PC-9 (cell line): ENCODE measurements around the gene SLC22A23. TPM values are rescaled to one million over a fixed set of nuclear protein-coding genes. Genes with fewer than 3 reads are reported as not detected.

Experiments used
- BruUV-seq: library from RNA; stranded (reverse); fragments of 400-500 nt; replicated peaks from 2 replicates; lab custom pipeline; 2021; lab: Mats Ljungman, UMichigan
- CTCF ChIA-PET: fragments of 300-600 bp; sonication (Branson Sonifier 250); formaldehyde crosslinking; loops from one replicate; lab custom pipeline; 2022; ENCODE audit warnings: antibody characterized with exemption; lab: Charles Lee
- POLR2A ChIA-PET: fragments of 300-600 bp; sonication (Branson Sonifier 250); formaldehyde crosslinking; loops from one replicate; lab custom pipeline; 2022; ENCODE audit warnings: antibody characterized with exemption; ENCODE audit not compliant: unreplicated experiment; lab: Charles Lee
- DNase-seq, 2 experiments: peaks; one replicate each; pipeline versions ENCODE4 v3.0.0 to v3.0.0-alpha.2; 2015 to 2022; ENCODE audit warnings: mixed read lengths in 1 of 2
- H2AFZ ChIP-seq: fragments of 200-600 bp; sonication (generic); 2 replicates; pipeline ENCODE4 v1.8.1; 2017; ENCODE audit warnings: antibody characterized with exemption
- H3F3A ChIP-seq: fragments of 200-600 bp; sonication (generic); 2 replicates; pipeline ENCODE4 v1.8.1; 2017; ENCODE audit warnings: antibody characterized with exemption, mild to moderate bottlenecking, low read depth; ENCODE audit not compliant: insufficient read depth
- H3K27ac ChIP-seq: fragments of 200-600 bp; sonication (generic); 2 replicates; pipeline ENCODE4 v1.6.1; 2016; ENCODE audit warnings: mixed run types
- H3K27me3 ChIP-seq: fragments of 200-600 bp; sonication (generic); 2 replicates; pipeline ENCODE4 v1.6.1; 2016; ENCODE audit warnings: low read depth, mixed run types; ENCODE audit not compliant: insufficient read depth
- H3K36me3 ChIP-seq: fragments of 200-600 bp; sonication (generic); 2 replicates; pipeline ENCODE4 v1.6.1; 2016; ENCODE audit warnings: low read depth, mixed run types
- H3K4me1 ChIP-seq: fragments of 200-600 bp; sonication (generic); replicated peaks from 2 replicates; pipeline ENCODE4 v1.6.1; 2016; ENCODE audit warnings: mixed run types; ENCODE audit not compliant: insufficient read depth
- H3K4me2 ChIP-seq: fragments of 200-600 bp; sonication (generic); 2 replicates; pipeline ENCODE4 v1.6.1; 2017; ENCODE audit warnings: mixed run types
- H3K4me3 ChIP-seq: fragments of 200-600 bp; sonication (generic); 2 replicates; pipeline ENCODE4 v1.6.1; 2016; ENCODE audit warnings: mixed run types
- H3K79me2 ChIP-seq: fragments of 200-600 bp; sonication (generic); 2 replicates; pipeline ENCODE4 v1.6.1; 2017; ENCODE audit warnings: low read depth, mixed run types
- H3K9me2 ChIP-seq: fragments of 200-600 bp; sonication (generic); 2 replicates; pipeline ENCODE4 v1.8.1; 2017; ENCODE audit warnings: mild to moderate bottlenecking; ENCODE audit not compliant: insufficient read depth
- H3K9me3 ChIP-seq: fragments of 200-600 bp; sonication (generic); 2 replicates; pipeline ENCODE4 v1.8.1; 2016; ENCODE audit warnings: low read depth; ENCODE audit not compliant: insufficient read depth
- H4K20me1 ChIP-seq: fragments of 200-600 bp; sonication (generic); 2 replicates; pipeline ENCODE4 v1.8.1; 2017; ENCODE audit not compliant: insufficient read depth
- CTCF ChIP-seq: fragments of 200-600 bp; sonication (generic); conservative IDR thresholded peaks from 2 replicates; pipeline ENCODE4 v1.6.1; 2017; ENCODE audit warnings: mixed run types, antibody characterized with exemption, mild to moderate bottlenecking, moderate library complexity
- EZH2 ChIP-seq: fragments of 200-600 bp; sonication (generic); IDR thresholded peaks from 2 replicates; pipeline ENCODE4 v1.8.0; 2017; ENCODE audit warnings: antibody characterized with exemption, low read depth
- intact Hi-C: fragments of 100-400 bp; cut with micrococcal nuclease; formaldehyde crosslinking; loops from one replicate; pipeline ENCODE4 v1.10.0; 2022; ENCODE audit not compliant: unreplicated experiment
- total RNA-seq: library from RNA; stranded (reverse); gene quantifications from 2 replicates; pipeline ENCODE4 v1.2.3, GENCODE V29; 2021

The SLC22A23 gene
- total RNA-seq, 1 experiment from 2014 or later: 13.5 TPM

DNA sequence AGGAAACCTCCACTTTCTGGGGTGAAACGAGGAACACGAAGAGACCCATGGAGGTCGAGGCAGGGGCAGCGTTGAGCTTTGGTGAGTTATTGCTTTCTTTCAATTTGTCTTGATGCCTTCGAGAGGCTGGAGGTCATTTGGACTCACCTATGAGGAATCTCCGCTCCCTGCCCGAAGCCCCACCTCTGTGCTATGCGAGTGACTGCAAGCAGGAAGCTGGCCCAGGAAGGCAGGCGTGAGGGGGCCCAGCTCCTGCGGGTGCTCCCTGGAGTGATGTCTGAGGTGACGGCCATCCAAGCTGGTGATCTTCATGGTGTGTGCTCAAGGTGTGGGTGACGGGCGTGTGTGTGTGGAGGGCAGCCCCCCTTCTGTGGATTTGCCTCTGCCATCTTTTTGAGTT, 185.1 kb downstream of the SLC22A23 start:
- CTCF ChIA-PET: no interaction called here
- POLR2A ChIA-PET: no interaction called here
- Histone ChIP-seq H3K9me2 (no peaks in the 10 kb centered on the region), H3K27ac (no peak overlapping the region), H2AFZ (no peak overlapping the region), H3K9me3 (no peaks in the 10 kb centered on the region), H3K4me3 (no peak overlapping the region), H3K79me2 (no peaks in the 10 kb centered on the region), H3K4me2 (no peak overlapping the region), H4K20me1 (no peaks in the 10 kb centered on the region), H3K27me3 (no peaks in the 10 kb centered on the region), H3K4me1 (no peaks in the 10 kb centered on the region), H3F3A (no peaks in the 10 kb centered on the region), H3K36me3 (no peaks in the 10 kb centered on the region)
- no TSS peak for BruUV-seq
- TF ChIP-seq CTCF (no peak), EZH2 (no peak)
- intact Hi-C loops: no loop called here
- DNase-seq: no peak

DNA sequence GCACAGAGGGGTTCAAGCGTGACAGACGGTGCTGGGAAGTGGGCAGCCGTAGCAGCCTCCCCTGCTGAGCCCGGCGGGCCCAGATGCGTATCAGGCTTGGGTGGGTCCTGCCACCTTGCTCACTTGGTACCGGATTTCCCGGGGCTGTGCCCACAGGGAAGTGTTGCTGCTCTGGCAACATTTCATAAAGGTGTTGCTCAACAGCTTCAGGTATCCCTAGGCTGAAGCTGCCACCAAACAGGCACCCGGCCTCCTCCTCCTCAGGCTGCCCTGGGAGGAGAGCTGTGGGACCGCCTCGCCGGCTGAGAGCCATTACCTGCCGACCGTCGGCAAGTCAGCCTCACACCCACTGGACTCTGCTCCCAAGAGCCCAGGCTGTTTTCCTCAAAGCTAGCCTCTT, 186.6 kb downstream of the SLC22A23 start:
- TF ChIP-seq EZH2 (no peak), CTCF (no peak)
- no peaks in the 10 kb centered on the region for H4K20me1 ChIP-seq
- no peaks in the 10 kb centered on the region for H3F3A ChIP-seq
- DNase-seq: no peak
- no peak overlapping the region for H3K4me3 ChIP-seq
- intact Hi-C loops: no loop called here
- ChIA-PET CTCF (no interaction called here), POLR2A (no interaction called here)
- H3K27me3 ChIP-seq: no peaks in the 10 kb centered on the region
- H3K4me1 ChIP-seq: no peaks in the 10 kb centered on the region
- H2AFZ ChIP-seq: no peak overlapping the region
- H3K27ac ChIP-seq: no peak overlapping the region
- no peaks in the 10 kb centered on the region for H3K9me3 ChIP-seq
- no peaks in the 10 kb centered on the region for H3K36me3 ChIP-seq
- H3K79me2 ChIP-seq: no peaks in the 10 kb centered on the region
- no peaks in the 10 kb centered on the region for H3K9me2 ChIP-seq
- no peak overlapping the region for H3K4me2 ChIP-seq
- BruUV-seq: no TSS peak

DNA sequence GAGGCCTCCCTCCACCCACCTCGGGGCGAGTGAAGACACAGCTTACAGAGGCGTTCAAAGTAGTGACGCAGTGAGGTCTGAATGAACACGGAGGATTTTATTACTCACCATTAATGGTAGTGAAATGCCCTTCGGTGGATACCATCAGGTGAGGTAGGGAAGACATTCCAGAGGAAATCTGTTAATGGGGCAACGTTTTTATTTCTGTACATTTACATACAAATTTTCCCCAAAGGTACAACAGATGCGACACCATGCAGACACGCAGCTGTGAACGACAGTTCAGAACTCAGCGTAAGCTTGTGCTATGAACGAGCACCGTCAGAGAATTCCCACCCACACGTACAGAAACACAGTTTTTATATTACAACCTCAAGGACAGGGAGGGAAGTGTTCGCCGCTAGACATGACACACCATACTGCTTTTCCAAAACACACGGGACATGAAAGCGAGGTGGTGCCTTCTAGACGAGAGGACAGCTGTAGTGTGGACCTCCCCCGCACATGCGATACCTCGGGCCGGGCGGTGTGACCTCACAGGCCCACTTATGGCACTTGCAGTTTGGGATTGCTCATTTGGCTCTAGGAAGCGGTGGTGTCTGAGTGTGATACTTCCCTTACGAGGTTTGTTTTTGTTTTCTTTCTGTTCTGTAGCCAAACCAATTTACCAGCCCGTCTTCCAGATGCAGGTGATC, 187.4 kb downstream of the SLC22A23 start:
- no peak overlapping the region for H3K27ac ChIP-seq
- H2AFZ ChIP-seq: no peak overlapping the region
- no peak overlapping the region for H3K4me2 ChIP-seq
- H4K20me1 ChIP-seq: no peaks in the 10 kb centered on the region
- H3K36me3 ChIP-seq: no peaks in the 10 kb centered on the region
- no peaks in the 10 kb centered on the region for H3K9me3 ChIP-seq
- ChIA-PET POLR2A (no interaction called here), CTCF (no interaction called here)
- no peaks in the 10 kb centered on the region for H3K4me1 ChIP-seq
- no peaks in the 10 kb centered on the region for H3K79me2 ChIP-seq
- H3F3A ChIP-seq: no peaks in the 10 kb centered on the region
- intact Hi-C loops: no loop called here
- TF ChIP-seq CTCF (no peak), EZH2 (no peak)
- BruUV-seq: no TSS peak
- H3K4me3 ChIP-seq: no peak overlapping the region
- H3K9me2 ChIP-seq: no peaks in the 10 kb centered on the region
- no peaks in the 10 kb centered on the region for H3K27me3 ChIP-seq
- no peak for DNase-seq
